NCI-H345 treated with DMSO at 0.1 percent for 48 hours (cell line): ENCODE results near the gene UQCC2.

Source experiments
- DNase-seq: peaks from one replicate; lab custom pipeline; 2025; ENCODE audit not compliant: unreplicated experiment; lab: John Stamatoyannopoulos, UW

The UQCC2 gene

GRCh38 chr6:33744001-33744848 is 32.7 kb upstream of the UQCC2 start:
- DNase-seq = peak; percentile 90

- DNase-seq = no peak
Observed at GRCh38 chr6:33742837-33743236, 31.3 kb upstream of the UQCC2 start.

DNA sequence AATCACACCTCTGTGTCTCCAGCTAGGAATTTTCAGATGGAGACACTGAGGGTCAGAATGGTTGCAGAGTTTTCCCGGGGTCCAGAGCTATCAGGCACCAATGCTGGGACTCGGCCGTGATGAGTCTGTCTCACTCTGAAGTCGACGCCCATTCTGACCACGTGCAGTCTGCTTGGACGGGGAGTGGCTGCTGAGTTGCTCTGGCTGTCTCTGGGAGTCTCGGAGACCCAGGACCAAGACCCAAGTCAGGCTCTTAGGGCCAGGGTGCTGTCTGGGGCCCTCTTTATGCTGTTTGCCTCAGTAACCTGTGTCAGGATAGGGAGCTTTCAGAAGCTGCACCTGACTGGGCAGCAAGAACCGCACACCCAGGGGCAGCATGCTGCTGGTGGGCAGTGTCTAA is 30.6 kb upstream of the UQCC2 start:
- DNase-seq = no peak

- DNase-seq = no peak
Observed at GRCh38 chr6:33740794-33741193, 29.3 kb upstream of the UQCC2 start.

DNA sequence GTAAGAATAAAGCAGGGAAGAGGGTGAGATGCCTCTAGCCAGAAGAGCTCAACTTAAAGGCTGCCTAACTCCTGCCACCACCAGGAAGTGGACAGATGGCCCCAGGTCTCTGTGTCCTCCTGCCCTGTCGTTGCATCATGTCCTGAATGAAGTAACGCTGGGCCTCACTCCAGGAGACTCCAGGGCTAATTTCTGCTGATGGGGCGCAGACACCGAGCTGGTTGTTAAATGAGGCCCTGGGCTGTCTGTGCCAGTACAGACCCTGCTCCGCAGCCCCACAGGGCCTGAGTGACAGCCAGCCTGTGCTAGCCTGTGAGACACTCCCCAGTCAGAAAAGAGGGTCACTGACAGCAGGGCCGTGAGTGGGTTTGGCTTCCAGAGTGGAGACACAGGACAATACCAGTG is 28.7 kb upstream of the UQCC2 start:
- no peak for DNase-seq

GRCh38 chr6:33739571-33739970 is 28.1 kb upstream of the UQCC2 start:
- no peak for DNase-seq

DNA sequence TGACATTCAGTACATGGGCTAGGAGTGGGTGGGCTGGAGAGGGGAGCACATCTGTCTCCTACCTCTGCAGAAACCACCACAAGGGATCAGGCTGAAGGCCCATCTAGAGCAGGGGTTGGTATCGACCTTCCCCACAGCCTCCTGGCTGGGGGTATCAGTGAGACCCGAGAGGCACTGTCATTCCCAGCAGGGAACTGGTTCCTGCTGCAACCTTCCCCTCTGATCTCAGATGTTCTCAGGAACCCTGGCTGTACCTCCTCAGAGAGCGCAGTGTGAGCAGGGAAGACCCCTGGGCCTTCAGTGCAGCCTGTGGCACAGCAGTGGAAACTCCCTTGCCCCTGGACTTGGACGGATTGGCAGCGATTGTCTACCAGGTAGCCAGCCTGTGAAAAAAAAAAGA is 27.4 kb upstream of the UQCC2 start:
- no peak for DNase-seq

DNA sequence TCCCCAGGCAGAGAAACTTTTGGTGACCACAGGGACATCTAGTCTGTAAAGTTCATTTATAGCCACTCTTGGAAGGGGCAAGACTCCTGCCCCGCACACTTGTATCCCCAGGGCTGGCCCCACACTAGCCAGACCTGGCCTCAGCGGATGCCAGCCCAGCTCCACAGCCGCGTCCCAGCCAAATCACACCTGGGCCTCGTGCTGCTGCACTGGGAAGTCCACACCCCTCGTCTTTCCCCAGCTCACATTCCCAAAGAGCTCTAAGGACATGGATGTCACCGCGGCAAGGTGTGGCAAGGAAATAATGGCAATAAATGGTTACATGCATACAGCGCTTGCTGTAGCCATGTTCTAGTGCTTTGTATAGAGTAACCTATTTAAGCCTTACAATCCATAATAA is 26.7 kb upstream of the UQCC2 start:
- no peak for DNase-seq

GRCh38 chr6:33737267-33738026 is 25.9 kb upstream of the UQCC2 start:
- DNase-seq = no peak

GRCh38 chr6:33735216-33735615 is 23.7 kb upstream of the UQCC2 start:
- no peak for DNase-seq

DNA sequence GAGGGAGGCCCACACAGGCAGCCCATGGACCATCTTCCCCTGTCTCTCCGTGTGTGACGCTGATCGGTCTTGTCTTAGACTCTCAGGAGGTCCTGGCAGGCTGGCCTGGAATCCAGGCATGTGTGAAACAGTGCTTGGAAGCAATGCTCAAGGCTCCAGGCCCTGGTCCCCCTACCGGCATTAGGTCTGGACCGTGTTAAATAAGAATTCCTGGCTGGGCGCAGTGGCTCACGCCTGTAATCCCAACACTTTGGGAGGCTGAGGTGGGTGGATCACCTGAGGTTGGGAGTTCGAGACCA is 22.2 kb upstream of the UQCC2 start:
- no peak for DNase-seq

DNA sequence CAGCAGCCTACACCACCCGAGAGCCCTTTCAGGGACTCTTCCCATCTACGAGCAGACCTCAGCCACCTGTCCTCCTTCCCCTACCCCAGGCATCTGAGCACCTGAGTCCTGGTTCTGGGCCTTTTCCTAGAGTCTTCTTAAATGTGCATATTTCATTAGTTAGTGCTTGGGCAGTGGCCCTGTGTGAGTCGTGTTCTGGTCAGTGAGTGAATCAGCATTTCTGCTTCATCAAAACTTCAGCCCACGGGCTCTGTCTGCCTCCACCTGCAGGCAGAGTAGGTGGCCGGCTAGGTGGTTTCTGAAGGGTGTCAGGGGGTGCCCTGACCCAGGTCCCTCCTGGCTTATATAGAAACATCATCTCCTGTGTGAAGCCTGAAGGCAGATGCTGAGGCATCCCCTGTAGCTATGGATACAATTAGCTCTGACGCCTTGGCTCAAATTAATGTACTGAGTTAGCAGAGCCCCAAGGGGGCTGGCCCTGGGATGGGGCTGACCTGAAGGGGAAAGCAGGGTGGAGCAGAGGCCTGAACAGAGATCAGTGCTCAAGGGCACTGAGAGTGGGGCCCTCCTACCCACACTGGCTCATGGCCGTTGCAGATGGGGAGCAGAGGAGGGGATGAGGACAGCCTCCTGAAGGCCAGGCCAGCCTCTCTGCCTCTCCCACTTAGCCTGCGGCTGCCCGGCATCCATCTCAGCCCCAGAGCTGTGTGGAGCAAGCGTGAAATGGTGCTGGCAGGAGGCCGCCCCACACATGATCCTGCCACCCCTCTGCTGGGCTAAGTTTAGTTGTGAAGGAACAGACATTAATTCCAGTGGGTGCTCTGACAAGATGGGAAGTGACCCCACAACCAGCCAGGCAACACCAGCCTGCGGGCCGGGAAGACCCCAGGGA is 21.6 kb upstream of the UQCC2 start:
- DNase-seq = no peak

- DNase-seq = no peak
Observed at GRCh38 chr6:33732385-33732784, 20.9 kb upstream of the UQCC2 start.

DNA sequence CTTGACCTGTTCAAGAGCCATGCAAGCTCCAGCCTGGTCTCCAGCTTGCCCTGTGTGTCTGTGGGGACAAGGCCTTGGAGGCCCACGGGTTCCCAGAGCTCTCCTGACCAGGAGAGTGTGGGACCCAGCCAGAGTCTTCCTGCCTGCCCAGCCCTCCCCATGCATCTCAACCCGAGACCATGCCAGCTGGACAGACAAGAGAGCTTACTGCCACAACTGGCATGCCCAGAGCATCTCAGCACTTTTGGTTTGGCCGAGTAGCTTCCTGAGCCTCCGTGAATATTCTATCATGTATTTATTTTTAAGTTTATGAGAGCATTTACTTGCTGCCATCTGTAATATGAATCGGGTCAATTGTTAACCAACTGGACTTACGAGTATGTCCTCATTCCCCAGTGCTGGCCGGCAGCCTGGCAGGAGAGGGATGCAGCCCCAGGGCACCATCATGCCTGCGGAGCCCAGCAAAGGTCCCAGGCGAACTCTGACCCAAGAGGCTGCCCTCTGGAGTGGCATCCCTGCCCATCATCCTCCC is 20.3 kb upstream of the UQCC2 start:
- DNase-seq = no peak

DNA sequence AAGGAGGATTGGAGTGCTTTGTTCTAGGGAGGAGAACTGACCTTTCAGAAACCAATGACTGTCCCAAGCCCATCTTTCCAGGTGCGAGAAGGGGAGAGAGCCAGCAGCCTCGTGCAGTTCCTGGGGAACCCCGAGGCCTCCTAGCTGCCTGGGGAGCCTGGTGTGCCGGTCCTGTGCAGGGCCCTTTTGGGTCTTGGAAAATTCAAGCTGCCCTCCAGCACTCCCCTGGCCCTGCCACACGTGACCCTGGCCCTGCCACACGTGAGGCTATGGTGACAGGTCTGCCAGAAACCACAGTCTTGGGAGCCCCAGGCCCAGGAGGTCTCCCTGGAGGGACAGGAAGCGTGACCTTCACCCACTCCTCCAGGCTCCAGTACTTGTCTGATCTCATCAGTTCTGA is 19.5 kb upstream of the UQCC2 start:
- DNase-seq = no peak

GRCh38 chr6:33730611-33731010 is 19.1 kb upstream of the UQCC2 start:
- DNase-seq = no peak

DNA sequence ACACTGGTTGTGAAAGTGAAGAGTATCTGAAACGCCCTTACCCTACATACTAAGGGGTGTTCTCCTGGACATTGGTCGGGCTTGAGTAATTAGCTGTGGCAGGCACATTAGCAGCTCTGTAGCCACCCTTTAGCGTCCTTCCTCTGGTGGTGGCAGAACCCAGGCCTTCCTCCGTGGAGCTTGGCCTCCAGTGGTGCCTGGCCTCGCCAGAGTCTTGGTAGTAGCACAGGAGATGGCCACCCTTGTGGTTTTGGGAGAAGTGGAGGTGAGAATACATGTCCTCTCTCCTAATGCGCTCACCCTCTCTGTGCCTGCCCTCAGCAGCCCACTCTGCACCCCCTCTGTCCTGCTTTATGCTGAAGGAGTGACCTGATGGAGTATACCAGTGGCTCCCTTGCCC is 17.6 kb upstream of the UQCC2 start:
- no peak for DNase-seq

GRCh38 chr6:33728438-33728837 is 16.9 kb upstream of the UQCC2 start:
- DNase-seq = no peak

DNA sequence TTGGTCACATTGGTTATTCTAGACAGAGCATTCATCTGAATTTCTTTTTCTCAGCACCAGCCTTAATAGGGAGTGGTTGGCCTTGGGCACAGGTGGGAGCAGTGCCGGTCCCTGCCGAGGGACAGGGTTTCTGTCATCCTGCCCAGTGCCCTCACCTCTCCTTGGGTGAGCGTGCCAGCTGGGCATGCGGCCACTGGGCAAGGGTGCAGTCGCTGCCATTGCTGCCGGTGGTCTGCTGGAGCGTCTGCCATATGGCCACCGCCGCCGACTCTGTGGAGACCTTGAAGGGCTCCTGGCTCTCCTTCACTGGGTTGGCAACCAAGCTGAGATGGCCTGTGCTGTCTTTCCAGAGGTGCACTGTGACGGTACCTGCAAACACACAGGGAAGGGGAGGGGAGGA is 16.4 kb upstream of the UQCC2 start:
- DNase-seq = no peak

GRCh38 chr6:33727126-33727525 is 15.6 kb upstream of the UQCC2 start:
- DNase-seq = no peak

DNA sequence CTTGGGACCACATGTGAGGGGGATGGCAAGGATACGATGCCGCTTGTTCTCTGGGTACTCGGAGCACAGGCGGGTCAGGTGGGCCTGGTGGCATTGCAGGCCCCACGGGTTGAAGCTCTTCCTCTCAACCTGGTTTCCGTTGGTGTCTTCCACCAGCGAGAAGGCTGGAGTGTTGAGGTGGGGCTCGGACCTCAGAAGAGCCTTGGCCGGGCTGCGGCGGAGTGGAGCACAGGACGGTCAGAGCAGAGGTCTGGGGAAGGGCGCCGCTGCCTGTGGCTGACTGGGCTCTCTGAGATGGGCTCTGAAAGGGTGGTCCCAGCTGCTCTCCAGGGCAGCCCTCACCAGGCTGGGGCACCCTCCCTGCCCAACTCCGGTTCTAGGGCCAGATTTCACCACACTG is 15.2 kb upstream of the UQCC2 start:
- DNase-seq = no peak
